Vagina (tissue), 2 donors: ENCODE data around the gene RIOK3.

Experiments used
- CTCF ChIP-seq, 3 experiments: fragments of 450-650 bp in 2 of 3; fragments of 200-600 bp in 1 of 3; sonication (generic) in 1 of 3; IDR thresholded peaks; one replicate each; pipeline ENCODE4 v1.5.1; 2017 to 2019; ENCODE audit warnings: antibody characterized with exemption in 3 of 3, mild to moderate bottlenecking in 2 of 3, moderate library complexity in 2 of 3
- POLR2A ChIP-seq, 2 donors: fragments of 450-650 bp; IDR thresholded peaks; one replicate each; pipeline ENCODE4 v1.6.1; 2017; ENCODE audit warnings: antibody characterized with exemption in 2 of 2, mild to moderate bottlenecking in 2 of 2, moderate library complexity in 2 of 2
- POLR2AphosphoS5 ChIP-seq, 2 donors: sonication (generic); formaldehyde crosslinking; IDR thresholded peaks; one replicate each; pipeline ENCODE4 v1.9.0; 2017; ENCODE audit warnings: antibody characterized with exemption in 2 of 2, mild to moderate bottlenecking in 2 of 2, low read depth in 1 of 2; ENCODE audit not compliant: insufficient read depth in 1 of 2

- no peak for TF ChIP-seq CTCF (IDR thresholded peaks at IDR 0.05)
- no peak for TF ChIP-seq POLR2AphosphoS5 (IDR thresholded peaks at IDR 0.05; ENCODE audit: insufficient read depth in 1 of 2, low read depth in 1 of 2)
- TF ChIP-seq POLR2A (IDR thresholded peaks at IDR 0.05), result no peak
These were observed 24.3 kb upstream of the RIOK3 start for GRCh38 chr18:23428821-23429220.
